ENCODE measurements around the gene SLC25A21. TPM values are rescaled to one million over a fixed set of nuclear protein-coding genes. Genes with fewer than 3 reads are reported as not detected.

The SLC25A21 gene
- total and polyA plus RNA-seq, 4 experiments from 2014 or later, result not detected

Small RNA genes within 50 kb of the gene (microRNA-seq; reads per million reads assigned to microRNA genes)
- gene MIR4503 (ENCODE audit: borderline microRNAs expressed, borderline number of aligned reads, borderline replicate concordance), result not detected

Other genes with a start within 250 kb of the SLC25A21 start
- gene MIPOL1, start 25.3 kb upstream of the SLC25A21 start, total RNA-seq, result under 1 TPM; 0.25 to 0.81 TPM
- under 1 TPM; 0.57 to 0.98 TPM for gene MIPOL1, start 25.3 kb upstream of the SLC25A21 start, polyA plus RNA-seq